Osteocyte (in vitro differentiated cells): ENCODE measurements around the gene THRB. TPM values are rescaled to one million over a fixed set of nuclear protein-coding genes. Genes with fewer than 3 reads are reported as not detected.

Source experiments
- DNase-seq: peaks from one replicate; pipeline ENCODE4 v3.0.0; 2021; ENCODE audit warnings: mixed read lengths; ENCODE audit not compliant: unreplicated experiment; ENCODE audit errors: extremely low spot score
- H3K27ac Mint-ChIP-seq: one replicate; pipeline ENCODE4 v1.8.0; 2021; ENCODE audit warnings: mild to moderate bottlenecking, mixed read lengths; ENCODE audit not compliant: unreplicated experiment
- H3K27me3 Mint-ChIP-seq: one replicate; pipeline ENCODE4 v1.8.0; 2021; ENCODE audit warnings: mixed read lengths; ENCODE audit not compliant: unreplicated experiment
- H3K36me3 Mint-ChIP-seq: one replicate; pipeline ENCODE4 v1.8.0; 2021; ENCODE audit warnings: mixed read lengths; ENCODE audit not compliant: unreplicated experiment
- H3K4me1 Mint-ChIP-seq: one replicate; pipeline ENCODE4 v1.8.0; 2021; ENCODE audit warnings: mixed read lengths; ENCODE audit not compliant: unreplicated experiment
- H3K4me3 Mint-ChIP-seq: one replicate; pipeline ENCODE4 v1.8.0; 2021; ENCODE audit warnings: mild to moderate bottlenecking, moderate library complexity, mixed read lengths; ENCODE audit not compliant: unreplicated experiment
- H3K9me3 Mint-ChIP-seq: one replicate; pipeline ENCODE4 v1.8.0; 2021; ENCODE audit warnings: mixed read lengths; ENCODE audit not compliant: unreplicated experiment
- CTCF ChIP-seq: fragments of 200-600 bp; sonication (generic); IDR thresholded peaks from 2 replicates; pipeline ENCODE4 v1.5.0; 2021; ENCODE audit warnings: antibody characterized with exemption, mild to moderate bottlenecking, moderate library complexity
- total RNA-seq: library from RNA; stranded (reverse); gene quantifications from 2 replicates; pipeline ENCODE4 v1.2.1, GENCODE V29; 2021

THRB gene
- total RNA-seq, 1 donor from 2014 or later: 4.6 TPM

- TF ChIP-seq CTCF: no peak
- Mint-ChIP-seq H3K4me1 (peaks cover 8% of the 10 kb centered on the region), H3K36me3 (no peaks in the 10 kb centered on the region), H3K27ac (no peak overlapping the region), H3K4me3 (no peak overlapping the region), H3K9me3 (peaks cover under 1% of the 10 kb centered on the region), H3K27me3 (no peaks in the 10 kb centered on the region)
- DNase-seq: no peak
Observed at GRCh38 chr3:24386458-24386857, 108.2 kb downstream of the THRB start.

- no peak for DNase-seq
- TF ChIP-seq CTCF: no peak
- Mint-ChIP-seq H3K4me3 (no peak overlapping the region), H3K27ac (no peak overlapping the region), H3K4me1 (peaks cover 8% of the 10 kb centered on the region), H3K9me3 (no peaks in the 10 kb centered on the region), H3K27me3 (no peaks in the 10 kb centered on the region), H3K36me3 (no peaks in the 10 kb centered on the region)
Observed at GRCh38 chr3:24385012-24385615, 109.5 kb downstream of the THRB start.

- Mint-ChIP-seq H3K27ac (no peak overlapping the region), H3K9me3 (no peaks in the 10 kb centered on the region), H3K27me3 (no peaks in the 10 kb centered on the region), H3K4me1 (no peaks in the 10 kb centered on the region), H3K4me3 (no peak overlapping the region), H3K36me3 (no peaks in the 10 kb centered on the region)
- TF ChIP-seq CTCF: no peak
- no peak for DNase-seq
Observed at GRCh38 chr3:24382647-24383046, 112.0 kb downstream of the THRB start.

GRCh38 chr3:24379936-24380335 lies 114.7 kb downstream of the THRB start:
- Mint-ChIP-seq H3K27ac (no peak overlapping the region), H3K4me3 (no peak overlapping the region), H3K27me3 (no peaks in the 10 kb centered on the region), H3K4me1 (peaks cover 3% of the 10 kb centered on the region), H3K9me3 (no peaks in the 10 kb centered on the region), H3K36me3 (no peaks in the 10 kb centered on the region)
- TF ChIP-seq CTCF: no peak
- no peak for DNase-seq

GRCh38 chr3:24378313-24378712 lies 116.3 kb downstream of the THRB start:
- no peak for TF ChIP-seq CTCF
- DNase-seq: no peak
- Mint-ChIP-seq H3K36me3 (no peaks in the 10 kb centered on the region), H3K27ac (no peak overlapping the region), H3K9me3 (no peaks in the 10 kb centered on the region), H3K4me1 (peaks cover 6% of the 10 kb centered on the region), H3K27me3 (no peaks in the 10 kb centered on the region), H3K4me3 (no peak overlapping the region)
